ENCODE measurements around the gene GPSM1. TPM values are rescaled to one million over a fixed set of nuclear protein-coding genes. Genes with fewer than 3 reads are reported as not detected.

GPSM1 gene
- total RNA-seq, 1 experiment from 2014 or later = 26.9 TPM

GRCh38 chr9:136373300-136374182, 46.2 kb downstream of the GPSM1 start, which contains the start of gene CARD9:
CARD9 (minus strand) TSS chr9:136373669; CDS start chr9:136372078, 1,591 bp downstream.
- Histone ChIP-seq H3K9me2 (replicated peaks; ENCODE audit: low read length) (no peaks in the 10 kb centered on the region), H3F3A (ENCODE audit: low read length, unreplicated experiment) (no peaks in the 10 kb centered on the region), H3K27me3 (ENCODE audit: low read length) (no peaks in the 10 kb centered on the region), H3K4me1 (ENCODE audit: insufficient read depth, low read length) (no peaks in the 10 kb centered on the region), H3K9me3 (ENCODE audit: low read length) (no peaks in the 10 kb centered on the region), H3K9ac (ENCODE audit: low read length) (no peak within 1 kb of the TSS), H3K27ac (ENCODE audit: low read length) (no peak within 1 kb of the TSS), H3K79me2 (ENCODE audit: low read length) (no peaks in the 10 kb centered on the region), H3K4me3 (ENCODE audit: low read length) (no peak within 1 kb of the TSS), H2AFZ (ENCODE audit: low read length) (no peak within 1 kb of the TSS), H3K36me3 (ENCODE audit: low read depth, low read length) (no peaks in the 10 kb centered on the region), H4K20me1 (ENCODE audit: low read length) (no peaks in the 10 kb centered on the region), H3K4me2 (ENCODE audit: low read length) (no peak within 1 kb of the TSS)
- ChIA-PET CTCF (no interaction called here), POLR2A (ENCODE audit: unreplicated experiment) (no interaction called here)
- intact Hi-C loops (cut with micrococcal nuclease) = no loop called here
- no peak for TF ChIP-seq EZH2 (IDR thresholded peaks at IDR 0.05; ENCODE audit: low read length, unreplicated experiment)
- TF ChIP-seq, protein P1, sequence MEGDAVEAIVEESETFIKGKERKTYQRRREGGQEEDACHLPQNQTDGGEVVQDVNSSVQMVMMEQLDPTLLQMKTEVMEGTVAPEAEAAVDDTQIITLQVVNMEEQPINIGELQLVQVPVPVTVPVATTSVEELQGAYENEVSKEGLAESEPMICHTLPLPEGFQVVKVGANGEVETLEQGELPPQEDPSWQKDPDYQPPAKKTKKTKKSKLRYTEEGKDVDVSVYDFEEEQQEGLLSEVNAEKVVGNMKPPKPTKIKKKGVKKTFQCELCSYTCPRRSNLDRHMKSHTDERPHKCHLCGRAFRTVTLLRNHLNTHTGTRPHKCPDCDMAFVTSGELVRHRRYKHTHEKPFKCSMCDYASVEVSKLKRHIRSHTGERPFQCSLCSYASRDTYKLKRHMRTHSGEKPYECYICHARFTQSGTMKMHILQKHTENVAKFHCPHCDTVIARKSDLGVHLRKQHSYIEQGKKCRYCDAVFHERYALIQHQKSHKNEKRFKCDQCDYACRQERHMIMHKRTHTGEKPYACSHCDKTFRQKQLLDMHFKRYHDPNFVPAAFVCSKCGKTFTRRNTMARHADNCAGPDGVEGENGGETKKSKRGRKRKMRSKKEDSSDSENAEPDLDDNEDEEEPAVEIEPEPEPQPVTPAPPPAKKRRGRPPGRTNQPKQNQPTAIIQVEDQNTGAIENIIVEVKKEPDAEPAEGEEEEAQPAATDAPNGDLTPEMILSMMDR (conservative IDR thresholded peaks at IDR 0.05; ENCODE audit: low read depth, low read length) = no peak
- TF ChIP-seq EZH2phosphoT487 (IDR thresholded peaks at IDR 0.05; ENCODE audit: borderline replicate concordance, low read length) = no peak
- ATAC-seq = no peak
- DNase-seq = no peak
- no TSS peak for BruUV-seq (replicated peaks)

- H3F3A ChIP-seq (ENCODE audit: low read length, unreplicated experiment) = no peaks in the 10 kb centered on the region
- no peaks in the 10 kb centered on the region for H3K4me1 ChIP-seq (ENCODE audit: insufficient read depth, low read length)
- no TSS peak for BruUV-seq (replicated peaks)
- ATAC-seq = no peak
- no peaks in the 10 kb centered on the region for H4K20me1 ChIP-seq (ENCODE audit: low read length)
- H3K27ac ChIP-seq (ENCODE audit: low read length) = no peak overlapping the region
- no peak overlapping the region for H3K4me3 ChIP-seq (ENCODE audit: low read length)
- H3K9ac ChIP-seq (ENCODE audit: low read length) = no peak overlapping the region
- DNase-seq = no peak
- no peaks in the 10 kb centered on the region for H3K79me2 ChIP-seq (ENCODE audit: low read length)
- H2AFZ ChIP-seq (ENCODE audit: low read length) = no peak overlapping the region
- TF ChIP-seq EZH2 (IDR thresholded peaks at IDR 0.05; ENCODE audit: low read length, unreplicated experiment) = no peak
- TF ChIP-seq, protein P1 (conservative IDR thresholded peaks at IDR 0.05; ENCODE audit: low read depth, low read length) = no peak
- TF ChIP-seq EZH2phosphoT487 (IDR thresholded peaks at IDR 0.05; ENCODE audit: borderline replicate concordance, low read length) = no peak
- ChIA-PET CTCF (no interaction called here), POLR2A (ENCODE audit: unreplicated experiment) (no interaction called here)
- intact Hi-C loops (cut with micrococcal nuclease) = no loop called here
- H3K9me3 ChIP-seq (ENCODE audit: low read length) = no peaks in the 10 kb centered on the region
- H3K36me3 ChIP-seq (ENCODE audit: low read depth, low read length) = no peaks in the 10 kb centered on the region
- H3K9me2 ChIP-seq (replicated peaks; ENCODE audit: low read length) = no peaks in the 10 kb centered on the region
- H3K27me3 ChIP-seq (ENCODE audit: low read length) = no peaks in the 10 kb centered on the region
- H3K4me2 ChIP-seq (ENCODE audit: low read length) = no peak overlapping the region
Measured at GRCh38 chr9:136374183-136374575, 46.8 kb downstream of the GPSM1 start.

DNA sequence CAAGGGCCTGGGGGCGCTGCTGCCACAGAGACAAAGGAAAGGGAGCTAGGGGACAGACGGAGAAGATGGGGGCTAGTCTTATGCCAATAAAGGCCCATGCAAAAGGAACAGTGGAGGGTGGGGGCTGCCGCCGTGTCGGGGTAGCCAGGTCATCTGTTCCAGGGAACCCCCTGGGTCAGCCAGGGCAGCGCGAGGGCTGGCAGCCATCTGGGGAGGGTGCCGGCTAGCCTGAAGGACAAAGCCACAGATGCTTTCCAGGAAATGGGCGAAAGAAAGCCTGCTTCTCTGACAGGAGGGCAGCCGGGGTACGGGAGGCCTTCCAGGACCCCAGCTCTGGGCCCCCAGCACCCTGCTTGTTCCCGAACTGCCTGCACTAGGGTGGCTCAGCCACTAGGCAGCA, 47.8 kb downstream of the GPSM1 start:
- no peak for ATAC-seq
- Histone ChIP-seq H3K36me3 (ENCODE audit: low read depth, low read length) (no peaks in the 10 kb centered on the region), H3K27me3 (ENCODE audit: low read length) (no peaks in the 10 kb centered on the region), H3K9me2 (replicated peaks; ENCODE audit: low read length) (no peaks in the 10 kb centered on the region), H3K4me2 (ENCODE audit: low read length) (no peak overlapping the region), H4K20me1 (ENCODE audit: low read length) (no peaks in the 10 kb centered on the region), H3K27ac (ENCODE audit: low read length) (no peak overlapping the region), H3K79me2 (ENCODE audit: low read length) (no peaks in the 10 kb centered on the region), H3F3A (ENCODE audit: low read length, unreplicated experiment) (no peaks in the 10 kb centered on the region), H3K9ac (ENCODE audit: low read length) (no peak overlapping the region), H3K4me3 (ENCODE audit: low read length) (no peak overlapping the region), H2AFZ (ENCODE audit: low read length) (no peak overlapping the region), H3K9me3 (ENCODE audit: low read length) (no peaks in the 10 kb centered on the region), H3K4me1 (ENCODE audit: insufficient read depth, low read length) (no peaks in the 10 kb centered on the region)
- CTCF ChIA-PET = no interaction called here
- intact Hi-C loops (cut with micrococcal nuclease) = no loop called here
- DNase-seq = no peak
- no TSS peak for BruUV-seq (replicated peaks)
- TF ChIP-seq EZH2phosphoT487 (IDR thresholded peaks at IDR 0.05; ENCODE audit: borderline replicate concordance, low read length) (no peak), EZH2 (IDR thresholded peaks at IDR 0.05; ENCODE audit: low read length, unreplicated experiment) (no peak)
- TF ChIP-seq, protein P1 (conservative IDR thresholded peaks at IDR 0.05; ENCODE audit: low read depth, low read length) = no peak
- POLR2A ChIA-PET (ENCODE audit: unreplicated experiment) = no interaction called here

All from PC-3 (cell line).